Measurements from ENCODE around the gene MDGA2. TPM values are rescaled to one million over a fixed set of nuclear protein-coding genes. Genes with fewer than 3 reads are reported as not detected.

MDGA2 gene
- total and polyA plus RNA-seq, 2 of the 4 experiments (the other 2 are of a cell fraction), result 0.02 TPM; not detected in 1

DNA sequence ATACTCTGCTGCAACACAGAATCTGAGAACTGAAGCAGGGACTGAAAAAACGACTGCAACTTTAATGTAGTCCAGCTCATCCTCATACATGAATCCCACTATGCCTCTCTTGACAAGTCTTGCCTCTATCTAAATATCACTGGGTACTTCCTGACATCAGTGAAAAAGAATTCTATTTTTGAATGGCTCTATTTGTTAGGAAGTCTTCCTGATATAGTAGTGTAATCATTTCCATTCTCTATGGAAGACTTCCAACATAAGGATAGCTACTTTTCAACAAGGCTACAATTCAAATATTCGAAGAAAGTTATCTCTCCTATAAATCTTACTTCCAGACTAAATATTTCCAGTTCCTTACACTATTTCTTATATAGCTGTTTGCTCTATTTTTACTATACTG is 167.5 kb downstream of the MDGA2 start:
- Histone ChIP-seq H3K27ac (ENCODE audit: insufficient read depth, low read length) (no peak overlapping the region), H3K56ac (ENCODE audit: extremely low read depth, insufficient read depth, low read length) (no peak overlapping the region), H2BK120ac (ENCODE audit: low read depth, low read length) (no peak overlapping the region), H3K27me3 (ENCODE audit: control insufficient read depth, insufficient read depth, low read length) (no peaks in the 10 kb centered on the region), H2BK20ac (ENCODE audit: low read depth, low read length) (no peak overlapping the region), H3K14ac (replicated peaks; ENCODE audit: low read depth, low read length) (no peak overlapping the region), H3K9ac (ENCODE audit: low read depth, low read length) (no peak overlapping the region), H3K9me1 (ENCODE audit: insufficient read depth, low read length) (no peaks in the 10 kb centered on the region), H2BK15ac (ENCODE audit: low read depth, low read length) (no peak overlapping the region), H3K23ac (ENCODE audit: low read depth, low read length) (no peak overlapping the region), H3K18ac (ENCODE audit: low read depth, low read length) (no peak overlapping the region), H4K5ac (ENCODE audit: low read depth, low read length) (no peak overlapping the region), H3K36me3 (ENCODE audit: control insufficient read depth, insufficient read depth, low read length) (no peaks in the 10 kb centered on the region), H3K4me3 (ENCODE audit: insufficient read depth, low read depth, low read length) (no peak overlapping the region), H3K79me1 (ENCODE audit: low read depth in 1 of 2, low read length in 2 of 2) (no peaks in the 10 kb centered on the region), H4K91ac (ENCODE audit: insufficient read depth, low read depth, low read length) (no peak overlapping the region), H2AK9ac (replicated peaks; ENCODE audit: low read depth, low read length, poor library complexity) (no peak overlapping the region), H3K4ac (ENCODE audit: low read depth, low read length) (no peak overlapping the region), H2BK5ac (ENCODE audit: low read depth, low read length, poor library complexity, severe bottlenecking) (no peak overlapping the region), H2AFZ (replicated peaks; ENCODE audit: low read length, poor library complexity) (no peak overlapping the region), H3K4me2 (ENCODE audit: low read depth, low read length) (no peak overlapping the region), H3K9me3 (ENCODE audit: control insufficient read depth, insufficient read depth, low read length) (peaks cover 6% of the 10 kb centered on the region; the same call in 1 of the 2 replicates), H4K8ac (ENCODE audit: low read depth in 2 of 2, low read length in 2 of 2) (no peak overlapping the region), H2AK5ac (ENCODE audit: low read depth, low read length) (no peak overlapping the region), H4K20me1 (ENCODE audit: insufficient read depth, low read length) (no peaks in the 10 kb centered on the region), H3K4me1 (ENCODE audit: control insufficient read depth, insufficient read depth, low read length) (no peaks in the 10 kb centered on the region)
- TF ChIP-seq RCOR1 (IDR thresholded peaks at IDR 0.05; ENCODE audit: insufficient replicate concordance, low read length), result no peak
- TF ChIP-seq SMC3 (IDR thresholded peaks at IDR 0.05; ENCODE audit: low read depth, low read length), result no peak
- in situ Hi-C loops (cut with MboI; ENCODE audit: low sequenced_read_pairs) (no loop called here), intact Hi-C loops (cut with micrococcal nuclease) (no loop called here), dilution Hi-C loops (cut with HindIII; ENCODE audit: low sequenced_read_pairs, unreplicated experiment) (no loop called here)
- BruUV-seq (replicated peaks), result no TSS peak
- ChIA-PET POLR2A (ENCODE audit: unreplicated experiment) (no interaction called here), CTCF (no interaction called here)
- no peak for ATAC-seq (ENCODE audit: low read depth)
- WGBS, 2 experiments (ENCODE audit: extremely low coverage in 2 of 2, insufficient read length in 1 of 2), result no CpG with 5 or more reads among the region's 2 CpGs
- no peak for DNase-seq

Measured in IMR-90 (cell line).